Measurements from ENCODE around the gene TRIM23. TPM values are rescaled to one million over a fixed set of nuclear protein-coding genes. Genes with fewer than 3 reads are reported as not detected.

TRIM23 gene
- total and polyA plus RNA-seq, 2 of the 4 experiments (the other 2 are of a cell fraction), result 3.7 to 28.9 TPM

DNA sequence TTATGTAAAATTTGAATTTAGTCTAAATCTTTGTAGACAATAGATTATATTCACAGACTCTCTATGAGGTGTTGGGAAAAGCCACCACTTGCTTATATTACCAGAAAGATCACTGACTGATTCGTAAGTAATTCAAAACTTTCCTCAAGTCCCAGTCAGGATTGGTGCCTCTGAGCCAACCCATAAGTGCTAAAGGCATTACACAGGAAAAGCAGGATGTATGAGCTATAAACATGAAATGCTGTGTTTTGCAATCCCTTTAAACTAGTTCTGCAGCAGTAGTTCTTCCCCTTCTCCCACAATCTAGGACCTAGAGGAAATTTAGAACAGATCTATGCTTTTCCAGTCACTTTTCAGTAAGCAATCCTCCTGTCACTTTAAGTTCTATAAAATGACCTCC is 48.7 kb upstream of the TRIM23 start:
- Histone ChIP-seq H2BK15ac (ENCODE audit: low read depth, low read length) (no peak overlapping the region), H4K91ac (ENCODE audit: insufficient read depth, low read depth, low read length) (no peak overlapping the region), H3K79me1 (ENCODE audit: low read depth in 1 of 2, low read length in 2 of 2) (peaks cover 2 to 11% of the 10 kb centered on the region in 2 experiments; a peak in 2 of 4 replicates), H2BK120ac (ENCODE audit: low read depth, low read length) (no peak overlapping the region), H2BK20ac (ENCODE audit: low read depth, low read length) (peak overlapping the region; percentile 49; the same call in 1 of the 2 replicates), H2AK9ac (replicated peaks; ENCODE audit: low read depth, low read length, poor library complexity) (no peak overlapping the region), H4K20me1 (ENCODE audit: insufficient read depth, low read length) (no peaks in the 10 kb centered on the region), H3K56ac (ENCODE audit: extremely low read depth, insufficient read depth, low read length) (no peak overlapping the region), H3K9me3 (ENCODE audit: control insufficient read depth, insufficient read depth, low read length) (no peaks in the 10 kb centered on the region), H3K4ac (ENCODE audit: low read depth, low read length) (0 out of 2 replicates have a peak overlapping the region, but pooled peaks have one; percentile 16), H3K9me1 (ENCODE audit: insufficient read depth, low read length) (no peaks in the 10 kb centered on the region), H3K27me3 (ENCODE audit: control insufficient read depth, insufficient read depth, low read length) (no peaks in the 10 kb centered on the region), H3K4me3 (ENCODE audit: insufficient read depth, low read depth, low read length) (no peak overlapping the region), H3K23ac (ENCODE audit: low read depth, low read length) (no peak overlapping the region), H3K18ac (ENCODE audit: low read depth, low read length) (peak overlapping the region; percentile 45; the same call in 1 of the 2 replicates), H3K36me3 (ENCODE audit: control insufficient read depth, insufficient read depth, low read length) (peaks cover 4% of the 10 kb centered on the region; the same call in 1 of the 2 replicates), H2AK5ac (ENCODE audit: low read depth, low read length) (no peak overlapping the region), H3K9ac (ENCODE audit: low read depth, low read length) (no peak overlapping the region), H2BK5ac (ENCODE audit: low read depth, low read length, poor library complexity, severe bottlenecking) (peak overlapping the region; percentile 73), H4K5ac (ENCODE audit: low read depth, low read length) (no peak overlapping the region), H3K27ac (ENCODE audit: insufficient read depth, low read length) (peak overlapping the region; percentile 54; the same call in 1 of the 2 replicates), H4K8ac (ENCODE audit: low read depth in 2 of 2, low read length in 2 of 2) (0 out of 4 replicates have a peak overlapping the region, but pooled peaks of 1 of the 2 experiments have one; percentile 11), H3K4me2 (ENCODE audit: low read depth, low read length) (no peak overlapping the region), H3K4me1 (ENCODE audit: control insufficient read depth, insufficient read depth, low read length) (peaks cover 8% of the 10 kb centered on the region), H3K14ac (replicated peaks; ENCODE audit: low read depth, low read length) (no peak overlapping the region), H2AFZ (replicated peaks; ENCODE audit: low read length, poor library complexity) (no peak overlapping the region)
- no TSS peak for BruUV-seq (replicated peaks)
- peak; percentile 95 for ATAC-seq (ENCODE audit: low read depth)
- peak; percentile 88 for DNase-seq
- intact Hi-C loops (cut with micrococcal nuclease), result no loop called here
- dilution Hi-C loops (cut with HindIII; ENCODE audit: low sequenced_read_pairs, unreplicated experiment), result no loop called here
- no CpG with 5 or more reads among the region's 1 CpG for WGBS, 2 experiments (ENCODE audit: extremely low coverage in 2 of 2, insufficient read length in 1 of 2)
- in situ Hi-C loops (cut with MboI; ENCODE audit: low sequenced_read_pairs), result no loop called here
- ChIA-PET POLR2A (ENCODE audit: unreplicated experiment) (no interaction called here), CTCF (interaction anchor here (1.5 kb wide), 1 partner anchor 9 kb away, joined by 8 read pairs; no protein-coding TSS in a partner anchor)
- TF ChIP-seq RAD21 (IDR thresholded peaks at IDR 0.05; ENCODE audit: low read length), result no peak
- TF ChIP-seq CEBPB (IDR thresholded peaks at IDR 0.05; ENCODE audit: low read depth, low read length), result peak; percentile 89

All from IMR-90 (cell line).